ENCODE data around the gene GPR32. TPM values are rescaled to one million over a fixed set of nuclear protein-coding genes. Genes with fewer than 3 reads are reported as not detected.

The GPR32 gene
- total and polyA plus RNA-seq, 2 of the 8 experiments (the other 6 are each of a cell fraction or from before 2014, with no cell fraction given), result not detected

GRCh38 chr19:50793558-50794065 lies 23.3 kb downstream of the GPR32 start:
- H3K27ac ChIP-seq (ENCODE audit: low read depth, low read length), result no peak overlapping the region
- H2BK12ac ChIP-seq (ENCODE audit: low read depth, low read length), result no peak overlapping the region
- no peak overlapping the region for H3K14ac ChIP-seq (ENCODE audit: insufficient read length)
- no peaks in the 10 kb centered on the region; a peak in 1 of 7 replicates for H3K27me3 ChIP-seq (replicated peaks in 1 of 4; ENCODE audit: control insufficient read depth in 3 of 4, extremely low read depth in 1 of 4, insufficient read depth in 3 of 4, low read length in 3 of 4)
- no peak overlapping the region for H4K8ac ChIP-seq (ENCODE audit: extremely low read depth, insufficient read depth, low read length)
- H2AK5ac ChIP-seq (ENCODE audit: low read depth, low read length), result no peak overlapping the region
- WGBS, 2 experiments (ENCODE audit: extremely low coverage in 1 of 2, insufficient coverage in 1 of 2, insufficient read length in 1 of 2, insufficient replicate concordance in 2 of 2, low coverage in 1 of 2, low lambda C conversion rate in 2 of 2, missing lambda C conversion rate in 1 of 2), result 78% methylated on average over 11 of the region's 11 CpGs; no CpG with 5 or more reads in 1 of the 2 experiments
- H3K79me2 ChIP-seq (ENCODE audit: control insufficient read depth in 1 of 2, insufficient read depth in 2 of 2, low read length in 2 of 2), result no peaks in the 10 kb centered on the region
- FAIRE-seq (no peak), DNase-seq (ENCODE audit: low read depth in 1 of 2, low spot score in 2 of 2) (peak in 1 of 2 experiments; percentile 53)
- H2BK120ac ChIP-seq (replicated peaks; ENCODE audit: low read depth, low read length), result no peak overlapping the region
- H3K9ac ChIP-seq (replicated peaks in 1 of 4; ENCODE audit: extremely low read depth in 1 of 4, low read depth in 3 of 4, low read length in 3 of 4), result no peak overlapping the region
- ChIA-PET CTCF (ENCODE audit: partially characterized antibody) (interaction anchor here (0.8 to 3.2 kb wide), 5 partner anchors 9 to 134 kb away, joined by 3 to 12 read pairs (median 3); no protein-coding TSS in a partner anchor), POLR2A (ENCODE audit: partially characterized antibody) (interaction anchor here (0.7 to 15.0 kb wide), 23 partner anchors 9 to 333 kb away, joined by 3 to 275 read pairs (median 3); partner anchors contain the start of genes ASPDH, CLEC11A, KLK1 and KLK4)
- peaks cover 30 to 32% of the 10 kb centered on the region in 2 experiments for H4K20me1 ChIP-seq (replicated peaks in 1 of 2; ENCODE audit: control insufficient read depth in 1 of 2, insufficient read depth in 2 of 2, low read length in 2 of 2)
- H3K4me1 ChIP-seq (replicated peaks in 1 of 4; ENCODE audit: control insufficient read depth in 3 of 4, insufficient read depth in 4 of 4, low read length in 3 of 4), result peaks cover 0 to 14% (median 6%) of the 10 kb centered on the region in 4 experiments; a peak in 5 of 7 replicates
- H3K79me1 ChIP-seq (ENCODE audit: low read depth, low read length), result no peaks in the 10 kb centered on the region
- no peak overlapping the region for H2BK15ac ChIP-seq (ENCODE audit: low read length)
- peaks cover 10 to 25% (median 17%) of the 10 kb centered on the region in 4 experiments; a peak in 7 of 8 replicates for H3K36me3 ChIP-seq (ENCODE audit: control insufficient read depth in 2 of 4, insufficient read depth in 4 of 4, low read length in 3 of 4)
- no peak overlapping the region for H3K4me2 ChIP-seq (ENCODE audit: insufficient read depth in 1 of 2, low read depth in 2 of 2, low read length in 2 of 2)
- H2BK5ac ChIP-seq (ENCODE audit: low read depth, low read length), result no peak overlapping the region
- no peaks in the 10 kb centered on the region for H3K9me3 ChIP-seq (ENCODE audit: insufficient read depth in 2 of 2, low read depth in 1 of 2, low read length in 1 of 2)
- no peak overlapping the region for H3K56ac ChIP-seq (replicated peaks; ENCODE audit: insufficient read length, low read depth, low read length)
- no peak overlapping the region for H3K23ac ChIP-seq (ENCODE audit: insufficient read length)
- no peak overlapping the region for H3K18ac ChIP-seq (ENCODE audit: extremely low read depth, low read length)
- no peak overlapping the region for H2BK20ac ChIP-seq (ENCODE audit: low read length)
- TF ChIP-seq POLR2A (IDR thresholded peaks at IDR 0.05; ENCODE audit: control extremely low read depth in 1 of 2, low read depth in 2 of 2, low read length in 2 of 2), result peak in 1 of 2 experiments; percentile 26; a peak in 2 of 3 replicates
- TF ChIP-seq SP4 (IDR thresholded peaks at IDR 0.05; ENCODE audit: low read length), result no peak
- TF ChIP-seq CBX5 (IDR thresholded peaks at IDR 0.05; ENCODE audit: low read depth, low read length), result no peak
- H3K23me2 ChIP-seq (ENCODE audit: low read depth, low read length), result no peaks in the 10 kb centered on the region; the same call in 1 of the 2 replicates
- no peak overlapping the region for H3K4me3 ChIP-seq (ENCODE audit: extremely low read depth in 1 of 4, insufficient read depth in 2 of 4, low read depth in 3 of 4, low read length in 4 of 4)
- no peak overlapping the region for H2AFZ ChIP-seq (ENCODE audit: low read length)
- no peak overlapping the region for H4K5ac ChIP-seq (ENCODE audit: insufficient read length, low read depth, low read length)
- no peak overlapping the region for H4K91ac ChIP-seq (replicated peaks; ENCODE audit: insufficient read length, low read length)
- H3K4ac ChIP-seq (replicated peaks; ENCODE audit: insufficient read length, low read depth, low read length), result no peak overlapping the region
